ENCODE results near the gene SCT.

Gene SCT

GRCh38 chr11:609341-609811 lies 17.6 kb downstream of the SCT start:
- no peak for DNase-seq

- DNase-seq = no peak
These were observed 18.2 kb downstream of the SCT start for GRCh38 chr11:608791-609251.

GRCh38 chr11:607971-608659 lies 18.9 kb downstream of the SCT start:
- no peak for DNase-seq

DNA sequence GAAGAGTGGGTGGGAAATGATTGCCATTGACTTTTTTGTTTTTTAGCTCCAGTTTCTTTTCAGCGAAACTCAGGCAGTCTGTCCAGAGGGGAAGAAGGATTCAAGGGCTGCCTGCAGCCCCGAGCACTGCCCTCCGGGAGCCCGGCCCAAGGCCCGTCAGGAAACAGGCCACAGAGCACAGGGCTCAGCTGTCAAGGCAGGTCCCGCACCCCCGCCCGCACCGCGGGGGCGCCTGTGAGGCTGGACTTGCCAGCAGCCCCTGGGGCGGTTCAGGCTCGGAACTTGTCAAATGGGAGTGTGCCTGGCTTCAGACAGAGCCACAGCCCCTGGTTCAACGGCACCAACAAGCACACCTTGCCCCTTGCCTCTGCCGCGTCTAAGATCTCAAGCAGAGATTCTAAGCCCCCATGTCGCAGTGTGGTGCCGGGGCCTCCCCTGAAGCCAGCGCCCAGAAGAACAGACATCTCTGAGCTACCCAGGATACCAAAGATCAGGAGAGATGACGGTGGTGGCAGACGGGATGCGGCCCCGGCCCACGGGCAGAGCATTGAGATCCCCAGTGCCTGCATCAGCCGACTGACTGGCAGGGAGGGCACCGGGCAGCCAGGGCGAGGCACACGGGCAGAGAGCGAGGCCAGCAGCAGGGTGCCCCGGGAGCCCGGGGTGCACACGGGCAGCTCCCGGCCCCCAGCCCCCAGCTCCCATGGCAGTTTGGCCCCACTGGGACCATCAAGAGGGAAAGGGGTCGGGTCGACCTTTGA lies 19.8 kb downstream of the SCT start:
- no peak for DNase-seq

GRCh38 chr11:606245-606644 lies 20.7 kb downstream of the SCT start:
- no peak for DNase-seq

DNA sequence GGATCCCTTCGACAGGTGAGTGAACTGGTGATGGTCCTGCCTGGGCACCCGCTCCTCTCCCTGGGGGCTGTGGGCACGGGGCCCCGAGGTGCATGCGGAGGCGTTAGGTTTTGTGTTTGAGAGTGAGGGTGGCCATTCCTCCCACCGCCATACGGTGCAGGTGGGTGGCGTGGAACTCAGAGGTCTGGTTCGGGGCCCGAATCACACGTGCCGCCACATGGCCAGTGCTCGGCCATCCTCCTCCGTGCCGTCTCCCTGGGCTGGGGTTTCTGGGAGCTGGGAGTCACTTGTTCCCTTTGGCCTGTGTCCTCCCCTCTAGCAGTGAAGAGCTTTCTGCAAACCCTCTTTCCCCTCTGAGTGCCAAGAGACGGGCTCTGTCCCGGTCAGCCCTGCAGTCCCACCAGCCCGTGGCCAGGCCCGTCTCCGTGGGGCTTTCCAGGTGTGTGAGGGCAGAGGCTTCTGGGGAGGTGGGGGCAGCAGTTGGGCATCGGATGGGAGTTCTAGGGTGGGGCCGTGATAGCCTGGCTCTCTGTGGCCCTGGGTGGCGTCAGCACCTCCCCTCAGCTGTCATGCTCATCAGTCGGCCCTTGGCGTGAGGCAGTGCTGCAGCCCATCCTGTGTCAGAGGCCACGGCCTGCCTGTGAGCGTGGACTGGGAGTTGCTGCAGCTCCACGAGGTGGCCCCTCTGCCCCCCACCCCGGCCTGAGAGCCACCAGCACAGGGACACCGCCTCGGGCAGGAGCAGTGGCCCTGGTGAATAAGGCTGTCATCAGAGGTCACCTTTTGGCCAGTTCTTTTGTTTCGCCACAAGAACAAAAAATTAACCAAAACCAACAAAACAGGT lies 21.5 kb downstream of the SCT start:
- DNase-seq = no peak

- DNase-seq = no peak
These were observed 23.8 kb downstream of the SCT start for GRCh38 chr11:603154-603553.

GRCh38 chr11:601573-602245 lies 25.3 kb downstream of the SCT start:
- no peak for DNase-seq

DNA sequence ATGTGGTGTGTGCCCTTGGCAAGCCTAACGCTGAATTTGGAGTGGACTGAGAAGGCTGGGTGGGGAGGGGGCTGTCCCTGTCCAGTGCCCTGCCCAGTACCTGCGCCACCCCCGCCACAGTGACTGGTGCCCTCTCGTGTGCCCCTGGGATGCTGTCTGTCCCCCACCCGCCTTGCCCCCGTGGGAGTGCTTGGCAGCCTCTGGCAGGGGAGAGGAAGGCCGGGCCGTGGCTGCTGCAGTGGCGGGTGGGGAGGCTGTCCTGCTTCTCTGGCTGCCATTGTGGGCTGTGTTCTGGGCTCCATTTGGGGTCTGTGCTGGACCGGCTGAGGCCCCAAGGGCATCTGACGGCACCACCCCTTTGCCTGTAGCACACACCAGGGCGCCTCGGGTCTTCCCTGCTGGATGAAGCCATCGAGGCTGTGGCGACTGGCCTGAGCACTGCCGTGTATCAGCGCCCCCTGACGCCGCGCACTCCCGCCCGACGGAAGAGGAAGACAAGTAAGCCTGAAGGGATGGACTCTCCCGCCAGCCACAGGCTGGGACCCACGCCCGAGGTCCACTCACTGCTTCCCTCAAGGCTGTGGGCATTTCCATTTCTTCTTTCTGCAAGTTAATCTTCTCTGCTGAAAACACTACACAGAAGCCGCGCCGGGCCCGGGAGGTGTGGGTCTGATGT lies 28.8 kb downstream of the SCT start:
- DNase-seq = no peak

- no peak for DNase-seq
These were observed 29.7 kb downstream of the SCT start for GRCh38 chr11:597166-597725.

- no peak for DNase-seq
These were observed 30.6 kb downstream of the SCT start for GRCh38 chr11:596374-596773.

DNA sequence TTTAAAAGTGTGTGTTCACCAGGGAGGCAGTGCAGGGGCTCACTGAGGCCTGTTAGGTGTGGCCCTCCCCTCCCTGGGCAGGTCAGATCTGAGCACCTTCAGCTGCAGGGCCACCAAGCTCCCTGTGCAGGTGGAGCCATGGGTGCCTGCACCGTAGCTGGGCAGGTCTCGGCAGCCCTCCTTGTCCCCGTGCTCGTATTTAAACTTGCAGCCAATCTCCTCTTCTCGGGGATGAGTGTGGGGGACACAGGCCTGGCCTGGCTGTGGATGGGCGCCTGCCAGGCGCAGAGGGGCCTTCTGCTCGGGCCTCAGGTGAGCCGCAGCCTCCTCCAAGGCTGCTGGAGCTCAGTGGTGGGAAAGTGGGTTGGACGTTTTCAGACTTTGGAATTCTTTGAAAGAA lies 31.6 kb downstream of the SCT start:
- DNase-seq = no peak

DNA sequence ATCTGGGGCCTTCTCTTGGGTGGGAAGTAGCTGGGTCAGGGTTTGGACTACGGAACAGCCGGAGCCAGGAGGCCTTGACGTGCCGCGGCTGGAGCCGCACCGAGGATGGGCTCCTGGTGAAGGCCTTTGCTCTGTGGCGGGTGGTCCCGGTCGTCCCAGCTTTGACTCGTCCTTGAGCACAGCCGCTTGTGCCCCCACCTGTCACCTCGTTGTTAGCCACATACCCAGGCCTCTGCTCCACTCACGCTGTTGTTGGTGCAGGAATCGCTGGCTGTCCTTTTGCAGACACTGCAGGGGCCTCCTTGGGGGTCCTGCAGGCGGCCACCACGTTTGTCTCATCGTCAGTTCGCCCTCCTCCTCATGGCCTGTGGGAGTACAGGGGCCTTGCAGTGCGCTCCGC lies 33.6 kb downstream of the SCT start:
- no peak for DNase-seq

DNA sequence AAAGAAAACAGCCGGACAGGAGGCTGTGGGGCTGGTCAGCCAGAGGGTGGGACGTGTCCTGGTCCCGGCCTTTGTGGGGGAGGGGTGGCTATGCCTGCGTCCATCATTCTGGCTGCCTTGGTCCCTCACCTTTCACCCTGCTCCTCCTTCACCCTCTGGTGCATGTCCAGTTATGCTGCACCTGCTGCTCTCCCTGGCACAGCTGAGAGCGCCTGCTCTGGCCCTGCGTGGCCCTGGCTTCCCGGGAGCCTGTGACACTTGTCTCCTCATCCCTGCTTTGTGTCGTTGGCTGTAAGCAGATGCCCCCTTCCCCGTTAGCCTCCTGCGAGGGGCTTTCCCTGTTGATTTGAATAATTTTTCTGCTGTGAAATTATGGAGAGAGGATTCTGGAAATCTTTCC lies 34.1 kb downstream of the SCT start:
- no peak for DNase-seq

DNA sequence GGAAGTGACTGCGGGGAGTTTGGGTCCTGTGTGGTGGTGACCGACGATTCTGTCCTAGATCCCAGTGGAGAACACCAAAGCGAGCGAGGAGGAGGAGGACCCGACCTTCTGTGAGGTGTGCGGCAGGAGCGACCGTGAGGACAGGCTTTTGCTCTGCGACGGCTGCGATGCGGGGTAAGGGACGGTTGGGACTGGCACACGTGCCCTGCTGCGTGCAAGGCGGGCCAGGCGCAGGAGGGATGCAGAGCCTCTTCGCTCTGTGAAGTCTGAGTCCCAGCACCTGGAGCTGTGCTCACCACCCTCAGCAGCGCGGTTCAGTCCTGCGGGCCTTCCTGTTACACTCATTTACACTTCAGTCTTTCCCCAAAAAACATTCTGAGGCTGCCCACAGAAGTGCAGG lies 34.5 kb downstream of the SCT start:
- DNase-seq = no peak

GRCh38 chr11:590997-591396 lies 36.0 kb downstream of the SCT start:
- DNase-seq = no peak

DNA sequence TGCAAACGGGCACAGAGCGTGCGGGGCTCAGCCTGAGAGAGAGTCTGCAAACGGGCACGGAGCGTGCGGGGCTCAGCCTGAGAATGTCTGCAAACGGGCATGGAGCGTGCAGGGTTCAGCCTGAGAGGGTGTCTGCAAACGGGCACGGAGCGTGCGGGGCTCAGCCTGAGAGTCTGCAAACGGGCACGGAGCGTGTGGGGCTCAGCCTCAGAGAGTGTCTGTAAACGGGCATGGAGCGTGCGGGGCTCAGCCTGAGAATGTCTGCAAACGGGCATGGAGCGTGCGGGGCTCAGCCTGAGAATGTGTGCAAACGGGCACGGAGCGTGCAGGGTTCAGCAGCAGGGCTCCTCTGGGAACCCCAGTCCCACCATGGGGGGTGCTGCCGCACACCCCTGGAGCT lies 37.2 kb downstream of the SCT start:
- DNase-seq = no peak

- no peak for DNase-seq
These were observed 39.0 kb downstream of the SCT start for GRCh38 chr11:587978-588380.

- no peak for DNase-seq
These were observed 39.4 kb downstream of the SCT start for GRCh38 chr11:587546-587945.

GRCh38 chr11:586376-587316 lies 40.3 kb downstream of the SCT start:
- no peak for DNase-seq

- no peak for DNase-seq
These were observed 42.7 kb downstream of the SCT start for GRCh38 chr11:584287-584686.

Data from NCI-H524 (cell line).